Mammary epithelial cell (primary cell): ENCODE data around the gene RBM47.

Experiments used
- EZH2 ChIP-seq: IDR thresholded peaks from 2 replicates; pipeline ENCODE4 v1.6.1; 2012; ENCODE audit warnings: low read length, inconsistent platforms, borderline replicate concordance
- TF ChIP-seq, protein P1 (sequence below), 2 donors: IDR thresholded peaks in 1 of 2; conservative IDR thresholded peaks in 1 of 2; 2 replicates each; pipeline ENCODE4 v1.5.1; 2011 to 2012; ENCODE audit warnings: inconsistent platforms in 2 of 2, low read length in 2 of 2, mild to moderate bottlenecking in 2 of 2, control low read depth in 1 of 2, low read depth in 1 of 2; ENCODE audit not compliant: insufficient read depth in 1 of 2; ENCODE audit errors: extremely low read depth in 1 of 2

DNA sequence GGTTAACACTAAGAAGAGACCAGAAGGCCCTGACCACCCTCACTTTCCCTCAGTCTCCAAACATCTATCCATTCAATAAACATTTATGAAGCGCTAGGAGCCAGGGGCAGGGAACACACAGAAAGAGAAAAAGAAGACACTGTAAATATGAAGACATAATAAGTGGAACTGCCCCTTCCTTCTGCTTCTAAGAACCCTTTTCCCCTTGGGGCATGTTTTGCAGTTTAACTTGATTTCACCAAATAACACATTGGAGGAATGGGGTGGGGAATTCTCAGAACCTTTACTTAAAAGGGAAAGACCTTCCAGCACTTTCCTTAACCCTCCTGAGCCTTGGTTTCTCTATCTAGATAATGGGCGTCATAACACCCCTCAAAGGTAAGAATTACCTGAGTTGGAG lies 42.3 kb downstream of the RBM47 start:
- TF ChIP-seq, protein P1, sequence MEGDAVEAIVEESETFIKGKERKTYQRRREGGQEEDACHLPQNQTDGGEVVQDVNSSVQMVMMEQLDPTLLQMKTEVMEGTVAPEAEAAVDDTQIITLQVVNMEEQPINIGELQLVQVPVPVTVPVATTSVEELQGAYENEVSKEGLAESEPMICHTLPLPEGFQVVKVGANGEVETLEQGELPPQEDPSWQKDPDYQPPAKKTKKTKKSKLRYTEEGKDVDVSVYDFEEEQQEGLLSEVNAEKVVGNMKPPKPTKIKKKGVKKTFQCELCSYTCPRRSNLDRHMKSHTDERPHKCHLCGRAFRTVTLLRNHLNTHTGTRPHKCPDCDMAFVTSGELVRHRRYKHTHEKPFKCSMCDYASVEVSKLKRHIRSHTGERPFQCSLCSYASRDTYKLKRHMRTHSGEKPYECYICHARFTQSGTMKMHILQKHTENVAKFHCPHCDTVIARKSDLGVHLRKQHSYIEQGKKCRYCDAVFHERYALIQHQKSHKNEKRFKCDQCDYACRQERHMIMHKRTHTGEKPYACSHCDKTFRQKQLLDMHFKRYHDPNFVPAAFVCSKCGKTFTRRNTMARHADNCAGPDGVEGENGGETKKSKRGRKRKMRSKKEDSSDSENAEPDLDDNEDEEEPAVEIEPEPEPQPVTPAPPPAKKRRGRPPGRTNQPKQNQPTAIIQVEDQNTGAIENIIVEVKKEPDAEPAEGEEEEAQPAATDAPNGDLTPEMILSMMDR (conservative IDR thresholded peaks at IDR 0.05 in 1 of 2, IDR thresholded peaks at IDR 0.05 in 1 of 2; ENCODE audit: extremely low read depth in 1 of 2, insufficient read depth in 1 of 2, low read depth in 1 of 2, low read length in 2 of 2) = no peak
- TF ChIP-seq EZH2 = no peak
